Stimulated activated CD4-positive, alpha-beta T cell treated with anti-CD3 and anti-CD28 coated beads, Interleukin-1b, Interleukin-23, amount 100 ng/mL, for 24 hours (primary cell): Measurements from ENCODE around the gene LYZL1.
"Not testable (repeated sequence)": the region's sequence is repeated elsewhere in the genome, so short reads cannot be mapped to it uniquely, and the experiment has no call there.

Experiments used
- DNase-seq, 4 experiments: peaks; one replicate each; pipeline ENCODE4 v3.0.0-alpha.2; 2020; ENCODE audit warnings: low read depth in 4 of 4, low spot score in 1 of 4

The LYZL1 gene

GRCh38 chr10:29259498-29259897, 29.4 kb upstream of the LYZL1 start:
- no peak for DNase-seq

DNA sequence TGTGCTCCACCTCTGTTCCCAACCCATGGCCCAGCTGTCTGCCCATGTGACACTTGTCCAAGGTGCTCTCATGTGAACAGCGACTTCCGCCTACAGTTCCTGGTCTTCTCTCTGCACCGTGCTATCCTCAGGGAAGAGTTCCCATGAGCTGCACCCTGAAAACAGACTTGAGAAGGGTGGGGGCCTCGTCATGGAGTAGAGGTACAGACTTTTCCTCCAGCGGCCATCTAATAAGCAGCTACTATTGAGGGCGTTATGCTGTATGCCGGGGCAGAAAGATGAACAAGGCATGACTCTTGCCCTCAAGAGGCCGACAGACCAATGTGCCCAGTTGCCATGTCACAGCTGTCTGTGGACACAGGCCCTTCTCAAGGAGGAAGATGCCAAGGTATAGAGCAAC, 25.4 kb upstream of the LYZL1 start:
- no peak for DNase-seq

DNA sequence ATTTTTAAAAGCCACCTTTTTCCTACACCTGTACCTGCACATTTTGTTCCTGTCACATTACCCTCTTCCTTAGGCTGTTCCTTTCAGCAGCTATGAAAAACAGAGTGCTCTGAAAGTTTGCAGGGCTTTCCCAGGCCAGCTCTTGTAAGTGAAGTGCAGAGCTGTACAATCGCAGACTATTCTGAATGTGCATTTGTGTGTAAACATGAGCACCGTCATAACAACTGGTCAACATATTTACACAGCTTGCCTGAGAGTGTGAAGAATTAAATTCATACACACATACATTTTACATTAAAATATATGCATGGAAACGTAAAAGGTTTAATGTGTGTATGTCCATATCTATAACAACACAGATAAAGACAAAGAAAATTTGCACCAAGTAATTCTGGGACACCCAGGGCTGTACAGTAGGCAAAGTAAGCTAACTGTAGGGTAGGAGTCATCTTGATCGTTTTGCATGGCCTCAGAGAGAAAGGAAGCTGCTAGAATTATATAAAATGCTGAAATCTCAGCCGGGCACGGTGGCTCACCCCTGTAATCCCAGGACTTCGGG, 23.6 kb upstream of the LYZL1 start:
- DNase-seq, result no peak

- DNase-seq, result no peak
Measured at GRCh38 chr10:29266641-29267040, 22.2 kb upstream of the LYZL1 start.

DNA sequence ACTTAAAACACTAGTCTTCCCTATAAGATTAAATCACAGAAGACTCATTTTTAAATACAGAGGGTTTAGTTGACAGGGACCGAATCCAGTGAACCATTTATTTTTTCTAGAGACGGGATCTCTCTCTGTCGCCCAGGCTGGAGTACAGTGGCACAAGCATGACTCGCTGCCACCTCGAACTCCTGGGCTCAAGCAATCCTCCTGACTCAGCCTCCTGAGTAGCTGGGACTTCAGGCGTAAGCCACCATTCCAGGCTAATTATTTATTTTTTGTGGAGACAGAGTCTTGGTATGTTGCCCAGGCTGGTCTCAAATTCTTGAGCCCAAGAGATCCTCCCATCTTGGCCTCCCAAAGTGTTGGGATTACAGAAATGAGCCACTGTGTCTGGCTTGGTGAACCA, 20.9 kb upstream of the LYZL1 start:
- DNase-seq, result no peak

GRCh38 chr10:29269486-29269885, 19.4 kb upstream of the LYZL1 start:
- no peak for DNase-seq

GRCh38 chr10:29270883-29271282, 18.0 kb upstream of the LYZL1 start:
- no peak for DNase-seq

DNA sequence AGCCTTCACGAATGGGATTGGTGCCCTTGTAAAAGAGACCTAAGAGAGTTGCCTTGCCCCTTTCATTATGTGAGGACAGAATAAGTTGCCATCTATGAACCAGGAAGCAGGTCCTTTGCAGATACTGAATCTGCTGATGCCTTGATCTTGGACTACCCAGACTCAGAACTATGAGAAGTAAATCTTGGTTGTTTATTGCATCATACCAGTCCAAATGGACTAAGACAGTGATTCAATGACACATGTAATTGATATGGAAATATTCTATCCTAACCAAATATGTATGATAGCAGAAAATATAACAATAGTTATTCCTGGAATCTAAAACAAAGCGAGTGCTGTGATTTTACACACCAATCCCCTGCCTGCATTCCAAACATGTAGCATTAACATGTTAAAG, 17.0 kb upstream of the LYZL1 start:
- no peak for DNase-seq

- DNase-seq, result no peak
Measured at GRCh38 chr10:29273478-29273877, 15.4 kb upstream of the LYZL1 start.

GRCh38 chr10:29276251-29276850, 12.5 kb upstream of the LYZL1 start:
- DNase-seq, result no peak

GRCh38 chr10:29277296-29277695, 11.6 kb upstream of the LYZL1 start:
- no peak for DNase-seq

- DNase-seq, result no peak
Measured at GRCh38 chr10:29279779-29280487, 8.9 kb upstream of the LYZL1 start.

- no peak for DNase-seq
Measured at GRCh38 chr10:29280488-29280840, 8.4 kb upstream of the LYZL1 start.

DNA sequence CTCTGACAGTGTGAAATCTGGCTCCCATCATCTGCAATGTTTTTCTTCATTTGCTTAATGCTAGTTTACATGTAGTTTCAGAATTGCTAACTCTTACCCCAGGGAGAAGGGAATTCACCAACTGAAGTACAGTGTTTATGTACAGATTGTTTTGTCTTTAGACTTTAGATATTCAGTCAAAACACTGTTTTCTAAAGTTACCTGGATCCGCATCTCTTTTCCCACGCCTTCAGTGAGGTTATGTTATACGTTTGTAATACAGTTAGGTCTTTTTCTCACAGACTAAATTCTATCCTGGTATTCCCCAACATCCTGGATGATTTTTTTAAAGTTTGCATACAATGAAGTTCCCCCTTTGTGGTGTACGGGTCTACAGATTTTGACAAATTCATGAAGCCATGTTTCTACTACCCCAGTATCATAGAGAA, 3.2 kb upstream of the LYZL1 start:
- DNase-seq, result no peak

GRCh38 chr10:29287635-29288034, 1.2 kb upstream of the LYZL1 start:
- DNase-seq, result no peak

GRCh38 chr10:29291561-29291960, 2.7 kb downstream of the LYZL1 start:
- DNase-seq, result not testable (repeated sequence)

- DNase-seq, result not testable (repeated sequence)
Measured at GRCh38 chr10:29292406-29292805, 3.5 kb downstream of the LYZL1 start.

DNA sequence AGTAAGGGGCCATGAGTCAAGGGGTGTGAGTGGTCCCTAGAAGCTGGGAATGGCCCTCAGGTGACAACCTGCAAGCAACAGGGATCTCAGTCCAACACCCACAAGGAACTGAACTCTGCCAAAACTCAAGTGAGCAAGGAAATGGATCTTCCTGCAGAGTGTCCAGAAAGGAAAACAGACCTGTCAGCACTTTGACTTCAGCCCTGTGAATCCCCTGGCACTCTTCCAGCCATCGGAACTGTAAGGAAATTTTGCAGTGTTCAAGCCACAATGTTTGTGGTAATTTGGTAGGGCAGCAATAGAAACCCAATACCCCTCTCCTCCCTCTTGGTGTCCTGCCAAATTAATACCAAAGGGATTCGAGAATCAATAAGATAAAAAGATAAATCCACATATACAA, 6.9 kb downstream of the LYZL1 start:
- DNase-seq, result no peak

DNA sequence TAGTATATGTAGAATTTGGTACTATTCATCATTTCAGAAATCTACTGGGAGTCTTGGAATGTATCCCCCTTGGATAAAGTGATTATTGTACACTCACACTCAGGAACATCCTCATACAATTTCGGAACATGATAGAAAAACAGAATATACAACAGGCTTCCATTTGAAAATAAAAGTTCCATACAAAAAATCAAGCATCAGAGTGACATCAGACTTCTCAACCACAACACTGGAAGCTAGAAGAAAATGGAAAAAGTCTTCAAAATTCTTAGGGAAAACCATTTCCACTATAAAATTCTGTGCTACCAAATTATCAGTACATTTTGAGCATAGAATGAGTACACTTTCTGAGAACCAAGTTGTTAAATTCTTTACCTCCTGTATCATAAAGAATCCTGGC, 8.8 kb downstream of the LYZL1 start:
- no peak for DNase-seq

- DNase-seq, result no peak
Measured at GRCh38 chr10:29301359-29301910, 12.6 kb downstream of the LYZL1 start.

- DNase-seq, result no peak
Measured at GRCh38 chr10:29302499-29302898, 13.6 kb downstream of the LYZL1 start.

DNA sequence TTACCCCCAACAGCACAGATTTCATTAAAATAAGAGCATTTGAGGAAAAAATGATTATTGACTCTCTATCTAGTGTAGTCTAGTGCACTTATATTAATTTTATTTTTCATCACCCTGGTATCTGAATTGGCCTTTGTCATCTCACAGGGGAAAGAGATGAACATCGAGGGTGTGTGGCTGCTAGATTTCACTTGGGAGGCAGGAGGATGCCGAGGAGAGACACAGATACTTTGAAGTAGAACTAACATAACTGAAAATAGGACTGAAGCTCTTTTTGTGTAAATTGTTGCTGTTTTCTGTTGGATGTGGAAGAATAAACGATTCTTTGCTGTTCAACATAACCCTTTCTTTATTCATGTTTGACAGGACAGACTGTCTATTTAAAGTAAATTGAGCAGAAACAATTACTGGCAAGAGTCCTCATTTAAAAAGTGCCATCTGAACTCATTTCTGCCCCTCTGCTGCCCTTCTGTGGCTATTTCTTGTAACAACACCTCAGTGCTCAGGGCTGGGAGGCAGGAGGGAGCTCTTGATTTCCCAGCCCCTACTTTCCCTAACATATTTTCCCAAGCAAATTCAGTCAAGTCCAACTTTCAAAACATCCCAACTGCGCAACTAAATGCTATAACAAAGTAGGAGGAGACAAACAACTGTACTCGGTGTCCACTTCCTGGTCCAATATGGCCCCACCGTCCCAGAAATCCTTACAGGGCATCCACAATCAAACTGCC, 15.6 kb downstream of the LYZL1 start:
- peak in 1 of 4 experiments; percentile 4 for DNase-seq
